ENCODE results near the gene BCAM.
"Not testable (repeated sequence)": the region's sequence is repeated elsewhere in the genome, so short reads cannot be mapped to it uniquely, and the experiment has no call there.

Gene BCAM

GRCh38 chr19:44808463-44809371, at the start of gene BCAM:
Gene BCAM, plus strand, starts transcription at chr19:44809103. Its CDS starts 22 bp downstream, at chr19:44809125.
- DNase-seq = peak; percentile 21

GRCh38 chr19:44762038-44762437, 46.9 kb upstream of the BCAM start:
- DNase-seq = no peak

GRCh38 chr19:44765033-44765948, 43.6 kb upstream of the BCAM start:
- peak; percentile 36 for DNase-seq

GRCh38 chr19:44765949-44766335, 43.0 kb upstream of the BCAM start:
- no peak for DNase-seq

- DNase-seq = no peak
Measured at GRCh38 chr19:44767295-44768180, 41.4 kb upstream of the BCAM start.

- DNase-seq = peak; percentile 89
Measured at GRCh38 chr19:44770550-44771257, 38.2 kb upstream of the BCAM start.

- not testable (repeated sequence) for DNase-seq
Measured at GRCh38 chr19:44772144-44772543, 36.8 kb upstream of the BCAM start.

- peak; percentile 29 for DNase-seq
Measured at GRCh38 chr19:44772959-44773358, 35.9 kb upstream of the BCAM start.

GRCh38 chr19:44775676-44776240, 33.1 kb upstream of the BCAM start:
- no peak for DNase-seq

GRCh38 chr19:44776402-44777096, 32.4 kb upstream of the BCAM start:
- no peak for DNase-seq

- no peak for DNase-seq
Measured at GRCh38 chr19:44777715-44778347, 31.1 kb upstream of the BCAM start, which contains the start of gene CBLC. Gene CBLC, plus strand, starts transcription at chr19:44777890. Its CDS starts 42 bp downstream, at chr19:44777932.

GRCh38 chr19:44779150-44779549, 29.8 kb upstream of the BCAM start:
- DNase-seq = no peak

GRCh38 chr19:44781694-44782093, 27.2 kb upstream of the BCAM start:
- DNase-seq = not testable (repeated sequence)

GRCh38 chr19:44782729-44783128, 26.2 kb upstream of the BCAM start:
- no peak for DNase-seq

GRCh38 chr19:44783545-44783944, 25.4 kb upstream of the BCAM start:
- no peak for DNase-seq

- DNase-seq = no peak
Measured at GRCh38 chr19:44785271-44785670, 23.6 kb upstream of the BCAM start.

- DNase-seq = no peak
Measured at GRCh38 chr19:44785993-44786392, 22.9 kb upstream of the BCAM start.

GRCh38 chr19:44788971-44789370, 19.9 kb upstream of the BCAM start:
- no peak for DNase-seq

- no peak for DNase-seq
Measured at GRCh38 chr19:44789943-44790483, 18.9 kb upstream of the BCAM start.

- no peak for DNase-seq
Measured at GRCh38 chr19:44792281-44792680, 16.6 kb upstream of the BCAM start.

Data from HCEC 1CT (cell line).